ENCODE data around the gene TRAT1. TPM values are rescaled to one million over a fixed set of nuclear protein-coding genes. Genes with fewer than 3 reads are reported as not detected.

The TRAT1 gene
- total RNA-seq, 4 donors from 2014 or later, result not detected

- TF ChIP-seq POLR2A (IDR thresholded peaks at IDR 0.05), result no peak
- no peak for TF ChIP-seq CTCF (IDR thresholded peaks at IDR 0.05)
- no peak overlapping the region for H3K4me3 ChIP-seq (ENCODE audit: low read depth, poor library complexity, severe bottlenecking)
- WGBS, 2 donors, result 78 to 90% methylated on average over 3 of the region's 3 CpGs
- intact Hi-C loops (cut with DNase I; ENCODE audit: low total_unique reads), result no loop called here
- no peak for DNase-seq (ENCODE audit: low spot score in 2 of 2)
Observed at GRCh38 chr3:108899530-108899929, 76.9 kb downstream of the TRAT1 start.

Other genes with a start within 250 kb of the TRAT1 start
- gene CIP2A, start 233.3 kb upstream of the TRAT1 start, total RNA-seq, result 1 to 10 TPM in 3 of 4 donors, under 1 TPM in 1; 0.84 to 2.2 (median 1.3) TPM
- gene DZIP3, start 233.1 kb upstream of the TRAT1 start, total RNA-seq, result 1 to 10 TPM; 2.0 to 4.5 (median 2.8) TPM
- not detected for gene RETNLB, start 65.4 kb upstream of the TRAT1 start, total RNA-seq
- not detected for gene GUCA1C, start 131.1 kb downstream of the TRAT1 start, total RNA-seq